ENCODE data around the gene FAM200C.

GRCh38 chr5:160352308-160352707, 47.5 kb downstream of the FAM200C start:
- TF ChIP-seq MTA2 (IDR thresholded peaks at IDR 0.05; ENCODE audit: low read depth) (no peak), CTCF (IDR thresholded peaks at IDR 0.05 in 2 of 3, conservative IDR thresholded peaks at IDR 0.05 in 1 of 3; ENCODE audit: control insufficient read depth in 2 of 3, extremely low read depth in 1 of 3, insufficient read depth in 1 of 3, low read depth in 3 of 3, low read length in 3 of 3) (no peak), CREM (IDR thresholded peaks at IDR 0.05; ENCODE audit: low read depth) (no peak), ATF7 (IDR thresholded peaks at IDR 0.05; ENCODE audit: low read depth) (no peak), SP1 (IDR thresholded peaks at IDR 0.05; ENCODE audit: low read depth, low read length) (no peak), POLR2AphosphoS5 (IDR thresholded peaks at IDR 0.05; ENCODE audit: low read length) (no peak), SUZ12 (IDR thresholded peaks at IDR 0.05; ENCODE audit: unreplicated experiment) (no peak), ASH2L (IDR thresholded peaks at IDR 0.05; ENCODE audit: borderline replicate concordance, low read depth) (no peak), NRF1 (conservative IDR thresholded peaks at IDR 0.05; ENCODE audit: low read depth, low read length) (no peak)
